Spinal cord (tissue), 10 donors: Measurements from ENCODE around the gene ZNF470. TPM values are rescaled to one million over a fixed set of nuclear protein-coding genes. Genes with fewer than 3 reads are reported as not detected.
A peak's percentile ranks its signal among the peaks of the same experiment; 100 is the strongest.

Source experiments
- DNase-seq, 6 donors: peaks; one replicate each; pipeline versions ENCODE4 v3.0.0 to v3.0.0-alpha.2; 2013 to 2015; ENCODE audit warnings: low spot score in 6 of 6, low read depth in 4 of 6
- H3K27ac ChIP-seq: one replicate; pipeline ENCODE4 v1.5.1; 2013; ENCODE audit warnings: low read depth, low read length, control low read depth
- H3K27me3 ChIP-seq: one replicate; pipeline ENCODE4 v1.6.1; 2013; ENCODE audit warnings: low read length; ENCODE audit not compliant: control insufficient read depth, insufficient read depth
- H3K36me3 ChIP-seq: one replicate; pipeline ENCODE4 v1.6.1; 2013; ENCODE audit warnings: low read length; ENCODE audit not compliant: control insufficient read depth, insufficient read depth
- H3K4me1 ChIP-seq: one replicate; pipeline ENCODE4 v1.6.1; 2013; ENCODE audit warnings: low read length; ENCODE audit not compliant: control insufficient read depth, insufficient read depth
- H3K4me3 ChIP-seq: one replicate; pipeline ENCODE4 v1.5.1; 2013; ENCODE audit warnings: low read depth, low read length, control low read depth
- H3K9me3 ChIP-seq: one replicate; pipeline ENCODE4 v1.6.1; 2013; ENCODE audit warnings: low read length; ENCODE audit not compliant: control insufficient read depth, insufficient read depth
- WGBS: methylation state at CpG from one replicate; pipeline ENCODE4 v1.1.5; 2013; ENCODE audit warnings: missing lambda C conversion rate; ENCODE audit not compliant: insufficient coverage; 5-methylcytosine and 5-hydroxymethylcytosine counted together
- long read RNA-seq, 4 donors: transcript quantifications; one replicate each; lab custom pipeline, GENCODE V29; 2026
- polyA plus RNA-seq, 2 donors: library from polyadenylated mRNA; unstranded; fragments of 120-200 nt; gene quantifications; one replicate each; pipeline ENCODE4 v1.2.1, GENCODE V29; 2013; ENCODE audit not compliant: insufficient read length in 2 of 2
- total RNA-seq, 2 donors: library from RNA; depleted of rRNA in 1 of 2; stranded (reverse); fragments of 120-200 nt in 1 of 2; fragments of >200 nt in 1 of 2; gene quantifications; one replicate each; pipeline versions ENCODE4 v1.2.3 to v1.2.4, GENCODE V29; 2013 to 2014
- donor health status: healthy.

ZNF470 gene
- total RNA-seq (10 to 100 TPM; 13.5 to 18.1 TPM), polyA plus RNA-seq (10 to 100 TPM; 15.9 to 19.3 TPM)
- long read RNA-seq, donor 1, full-length matches to known transcripts = 7 of 7 reads
- long read RNA-seq, donor 1, partial matches to known transcripts = 0 of 7 reads
- long read RNA-seq, donor 1, other reads (novel, unspliced or antisense) = 0 of 7 reads
- long read RNA-seq, donor 2, full-length matches to known transcripts = 2 of 2 reads
- long read RNA-seq, donor 2, partial matches to known transcripts = 0 of 2 reads
- long read RNA-seq, donor 2, other reads (novel, unspliced or antisense) = 0 of 2 reads
- long read RNA-seq, donor 3, full-length matches to known transcripts = 2 of 2 reads
- long read RNA-seq, donor 3, partial matches to known transcripts = 0 of 2 reads
- long read RNA-seq, donor 3, other reads (novel, unspliced or antisense) = 0 of 2 reads
- long read RNA-seq, donor 4, full-length matches to known transcripts = 2 of 2 reads
- long read RNA-seq, donor 4, partial matches to known transcripts = 0 of 2 reads
- long read RNA-seq, donor 4, other reads (novel, unspliced or antisense) = 0 of 2 reads

GRCh38 chr19:56567274-56568120 is at the start of gene ZNF470:
Gene ZNF470, plus strand, starts transcription at chr19:56567468. Its CDS starts 2,844 bp downstream, at chr19:56570312.
- Histone ChIP-seq H3K4me1 (peaks cover 6% of the 10 kb centered on the region), H3K27me3 (no peaks in the 10 kb centered on the region), H3K27ac (peak within 1 kb of the TSS; percentile 67), H3K36me3 (no peaks in the 10 kb centered on the region), H3K9me3 (peaks cover 17% of the 10 kb centered on the region), H3K4me3 (peak within 1 kb of the TSS; percentile 88)
- WGBS = 2% methylated on average over 66 of the region's 66 CpGs
- DNase-seq = peak; percentile 83 to 97 (median 87)

- Histone ChIP-seq H3K4me3 (no peak overlapping the region), H3K36me3 (peaks cover 27% of the 10 kb centered on the region), H3K27ac (no peak overlapping the region), H3K9me3 (peaks cover 43% of the 10 kb centered on the region), H3K4me1 (no peaks in the 10 kb centered on the region), H3K27me3 (no peaks in the 10 kb centered on the region)
- WGBS = no CpG with 5 or more reads among the region's 4 CpGs
- no peak for DNase-seq
Measured at GRCh38 chr19:56525214-56525860, 41.9 kb upstream of the ZNF470 start.

GRCh38 chr19:56537442-56537841 is 29.8 kb upstream of the ZNF470 start:
- 94% methylated on average over 3 of the region's 3 CpGs for WGBS
- peaks cover 14% of the 10 kb centered on the region for H3K36me3 ChIP-seq
- peaks cover 5% of the 10 kb centered on the region for H3K9me3 ChIP-seq
- no peaks in the 10 kb centered on the region for H3K27me3 ChIP-seq
- H3K27ac ChIP-seq = no peak overlapping the region
- no peak for DNase-seq
- H3K4me1 ChIP-seq = peaks cover 13% of the 10 kb centered on the region
- no peak overlapping the region for H3K4me3 ChIP-seq

- Histone ChIP-seq H3K27ac (peak overlapping the region; percentile 94), H3K4me3 (peak overlapping the region; percentile 86), H3K36me3 (peaks cover 14% of the 10 kb centered on the region), H3K4me1 (peaks cover 13% of the 10 kb centered on the region), H3K9me3 (peaks cover 6% of the 10 kb centered on the region), H3K27me3 (no peaks in the 10 kb centered on the region)
- peak; percentile 85 to 98 (median 89) for DNase-seq
- 0% methylated on average over 31 of the region's 46 CpGs for WGBS
Measured at GRCh38 chr19:56538254-56538760, 29.0 kb upstream of the ZNF470 start.

- peaks cover 7% of the 10 kb centered on the region for H3K9me3 ChIP-seq
- peak in 2 of 6 donors; percentile 6 to 9 for DNase-seq
- WGBS = under 1% methylated on average over 47 of the region's 65 CpGs
Measured at GRCh38 chr19:56538761-56539263, 28.5 kb upstream of the ZNF470 start, which contains the start of gene ZFP28. Gene ZFP28, plus strand, starts transcription at chr19:56538948. Its CDS starts 71 bp downstream, at chr19:56539019.

GRCh38 chr19:56543776-56544175 is 23.5 kb upstream of the ZNF470 start:
- H3K27ac ChIP-seq = no peak overlapping the region
- H3K4me1 ChIP-seq = peaks cover 5% of the 10 kb centered on the region
- H3K36me3 ChIP-seq = peaks cover 20% of the 10 kb centered on the region
- H3K9me3 ChIP-seq = peaks cover 8% of the 10 kb centered on the region
- WGBS = 100% methylated on average over 1 of the region's 2 CpGs
- no peak for DNase-seq
- no peaks in the 10 kb centered on the region for H3K27me3 ChIP-seq
- no peak overlapping the region for H3K4me3 ChIP-seq

More at GRCh38 chr19:56538761-56539263, 28.5 kb upstream of the ZNF470 start, which contains the start of gene ZFP28:
- Histone ChIP-seq H3K27ac (peak within 1 kb of the TSS; percentile 94), H3K4me3 (peak within 1 kb of the TSS; percentile 86), H3K4me1 (peaks cover 13% of the 10 kb centered on the region), H3K36me3 (peaks cover 14% of the 10 kb centered on the region), H3K27me3 (no peaks in the 10 kb centered on the region)

- no peak overlapping the region for H3K4me3 ChIP-seq
- no peaks in the 10 kb centered on the region for H3K27me3 ChIP-seq
- WGBS = 47% methylated on average over 5 of the region's 6 CpGs
- no peaks in the 10 kb centered on the region for H3K4me1 ChIP-seq
- peak in 1 of 6 donors; percentile 5 for DNase-seq
- H3K27ac ChIP-seq = no peak overlapping the region
- peaks cover 25% of the 10 kb centered on the region for H3K36me3 ChIP-seq
- H3K9me3 ChIP-seq = peaks cover 8% of the 10 kb centered on the region
Measured at GRCh38 chr19:56547535-56547934, 19.7 kb upstream of the ZNF470 start.

- no peaks in the 10 kb centered on the region for H3K4me1 ChIP-seq
- peaks cover 18% of the 10 kb centered on the region for H3K36me3 ChIP-seq
- WGBS = no CpG with 5 or more reads among the region's 6 CpGs
- H3K27me3 ChIP-seq = no peaks in the 10 kb centered on the region
- no peak overlapping the region for H3K27ac ChIP-seq
- H3K9me3 ChIP-seq = peaks cover 8% of the 10 kb centered on the region
- H3K4me3 ChIP-seq = no peak overlapping the region
- no peak for DNase-seq
Measured at GRCh38 chr19:56554272-56554869, 12.9 kb upstream of the ZNF470 start.
